ENCODE data around the gene DLGAP4.

GRCh38 chr20:36478137-36478905, 172.2 kb downstream of the DLGAP4 start:
- TF ChIP-seq POLR2A (IDR thresholded peaks at IDR 0.05): no peak
- no peak for TF ChIP-seq CTCF (IDR thresholded peaks at IDR 0.05)
